Stimulated activated CD4-positive, alpha-beta T cell treated with anti-CD3 and anti-CD28 coated beads, Interleukin-2, amount 100 ng/mL, for 4 hours (primary cell): ENCODE results near the gene COX19.
"Not testable (repeated sequence)": the region's sequence is repeated elsewhere in the genome, so short reads cannot be mapped to it uniquely, and the experiment has no call there.

Experiments
- DNase-seq: peaks from one replicate; pipeline ENCODE4 v3.0.0-alpha.2; 2020; ENCODE audit warnings: low read depth

Gene COX19

GRCh38 chr7:960972-961371 lies 14.4 kb downstream of the COX19 start:
- DNase-seq = not testable (repeated sequence)

DNA sequence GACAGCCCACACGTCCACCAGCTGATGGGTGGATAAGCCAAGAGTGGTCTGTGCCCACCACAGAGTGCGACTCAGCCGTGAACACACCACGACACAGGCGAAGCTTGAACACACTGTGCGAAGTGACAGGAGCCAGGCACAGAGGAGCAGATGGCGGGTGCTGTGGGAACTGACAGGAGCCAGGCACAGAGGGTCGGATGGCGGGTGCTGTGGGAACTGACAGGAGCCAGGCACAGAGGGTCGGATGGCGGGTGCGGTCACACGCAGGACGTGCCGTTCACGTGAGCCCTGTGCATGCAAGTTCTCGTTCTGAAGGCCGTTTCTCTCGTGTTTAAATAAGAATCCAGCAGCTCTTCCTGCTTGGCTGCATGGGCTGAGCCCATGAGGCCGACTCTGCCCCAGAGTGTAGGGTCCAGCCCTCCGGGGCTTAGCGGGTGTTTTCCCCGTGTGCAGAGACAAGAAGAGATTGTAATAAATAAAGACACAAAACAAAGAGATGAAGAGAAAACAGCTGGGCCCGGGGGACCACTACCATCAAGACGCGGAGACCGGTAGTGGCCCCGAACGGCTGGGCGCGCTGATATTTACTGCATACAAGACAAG lies 15.0 kb downstream of the COX19 start:
- DNase-seq = no peak

- DNase-seq = not testable (repeated sequence)
These were observed 15.6 kb downstream of the COX19 start for GRCh38 chr7:959740-960139.

DNA sequence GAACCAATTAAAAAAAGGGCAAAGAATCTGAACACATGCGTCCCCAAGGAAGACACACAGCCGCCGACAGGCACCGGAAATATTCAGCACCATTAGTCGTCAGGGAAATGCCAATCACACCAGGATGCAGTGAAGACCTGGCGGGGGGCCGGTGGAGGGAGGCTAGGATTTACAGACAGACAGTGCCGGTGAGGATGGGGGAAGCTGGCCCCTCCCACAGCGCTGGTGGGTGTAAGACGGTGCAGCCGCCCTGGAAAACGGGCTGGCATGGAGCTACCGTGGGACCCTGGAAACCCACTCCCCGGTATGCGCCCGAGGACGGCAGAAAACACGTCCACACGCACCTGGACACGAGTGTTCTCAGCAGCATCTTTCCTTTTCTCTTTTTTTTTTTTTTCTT lies 16.1 kb downstream of the COX19 start:
- DNase-seq = no peak

DNA sequence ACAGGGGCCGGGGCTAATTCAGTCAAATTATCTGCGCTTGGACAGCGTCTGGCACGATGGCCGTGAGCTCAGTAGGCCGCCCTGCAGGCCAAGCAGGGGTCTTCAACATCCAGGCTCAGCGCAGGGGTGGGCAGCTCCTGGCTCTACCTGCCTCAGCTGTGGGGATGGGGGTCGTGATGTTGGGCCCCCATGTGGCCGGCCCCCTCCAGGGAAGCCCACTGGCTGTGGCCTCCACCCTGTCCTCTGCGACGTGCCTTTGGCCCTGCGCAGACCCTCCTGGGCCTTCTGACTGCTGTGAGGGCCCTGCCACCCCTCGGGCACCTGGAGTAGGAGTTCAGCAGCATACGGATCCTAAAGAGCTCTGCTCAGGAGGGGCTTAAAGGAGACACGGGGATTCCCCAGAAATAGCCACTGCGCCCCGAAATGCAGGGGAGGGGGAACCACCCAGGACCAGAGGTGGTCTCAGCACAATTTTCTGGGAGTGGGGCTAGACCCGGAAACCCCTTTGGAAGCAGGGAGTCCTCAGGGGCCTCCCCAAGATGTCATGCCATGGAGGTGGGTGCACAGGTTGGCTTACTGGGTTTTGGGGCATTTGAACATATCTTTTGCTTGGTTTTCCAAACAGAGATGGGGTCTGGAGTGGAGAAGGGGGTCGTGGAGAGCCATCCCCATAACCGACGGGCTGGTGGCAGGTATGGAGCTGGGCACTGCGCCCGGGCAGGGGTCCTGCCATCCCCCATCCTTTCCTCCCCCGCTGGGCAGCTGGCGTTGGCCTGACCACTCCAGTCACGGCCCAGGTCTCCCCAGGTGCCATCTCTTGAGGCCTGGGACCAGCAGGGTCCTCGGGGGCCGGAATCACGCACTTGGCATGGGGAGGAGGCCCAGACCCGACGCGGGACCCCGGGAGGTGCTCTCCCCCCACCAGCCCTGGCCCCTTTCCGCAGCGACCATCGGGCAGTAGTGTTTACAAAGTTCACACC lies 16.8 kb downstream of the COX19 start:
- no peak for DNase-seq

DNA sequence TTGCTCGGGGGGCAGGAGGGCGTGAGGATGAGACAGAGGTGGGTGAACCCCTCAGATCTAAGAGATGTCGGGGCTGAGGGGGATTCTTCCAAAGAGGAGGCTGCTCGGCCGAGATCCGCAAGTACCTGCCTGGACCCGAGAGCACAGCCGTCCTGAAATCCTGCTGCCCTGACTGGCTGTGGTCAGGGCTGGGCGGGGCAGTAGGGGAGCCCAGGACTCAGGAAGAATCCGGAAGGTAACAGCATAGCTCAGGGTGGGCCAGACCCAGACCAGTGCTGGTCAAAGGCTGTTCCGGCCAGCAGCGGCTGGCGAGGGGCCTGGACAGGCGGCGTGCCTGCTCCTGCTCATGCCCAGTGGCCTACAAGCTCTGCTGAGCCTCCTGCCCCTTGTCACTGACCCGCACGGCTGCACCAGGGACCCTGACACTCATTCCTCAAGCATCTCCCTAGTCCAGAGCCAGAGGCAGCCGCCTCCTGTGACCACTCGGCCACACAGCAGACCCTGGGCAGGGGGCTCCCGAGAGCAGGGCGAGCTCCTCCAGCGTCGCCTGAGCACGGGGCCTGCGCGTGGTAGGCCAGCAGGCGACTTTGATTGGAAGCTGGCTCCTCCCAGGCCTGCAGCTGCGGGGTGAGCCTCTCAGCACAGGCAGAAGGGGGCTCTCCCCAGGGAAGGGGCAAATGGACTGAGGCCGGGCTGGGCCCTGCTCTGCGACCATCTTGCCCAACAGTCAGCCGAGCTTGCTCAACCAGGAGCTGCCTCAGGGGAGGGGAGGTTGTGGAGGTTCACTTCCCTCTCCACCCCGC lies 17.7 kb downstream of the COX19 start:
- DNase-seq = no peak

- DNase-seq = no peak
These were observed 19.3 kb downstream of the COX19 start for GRCh38 chr7:956031-956430.

DNA sequence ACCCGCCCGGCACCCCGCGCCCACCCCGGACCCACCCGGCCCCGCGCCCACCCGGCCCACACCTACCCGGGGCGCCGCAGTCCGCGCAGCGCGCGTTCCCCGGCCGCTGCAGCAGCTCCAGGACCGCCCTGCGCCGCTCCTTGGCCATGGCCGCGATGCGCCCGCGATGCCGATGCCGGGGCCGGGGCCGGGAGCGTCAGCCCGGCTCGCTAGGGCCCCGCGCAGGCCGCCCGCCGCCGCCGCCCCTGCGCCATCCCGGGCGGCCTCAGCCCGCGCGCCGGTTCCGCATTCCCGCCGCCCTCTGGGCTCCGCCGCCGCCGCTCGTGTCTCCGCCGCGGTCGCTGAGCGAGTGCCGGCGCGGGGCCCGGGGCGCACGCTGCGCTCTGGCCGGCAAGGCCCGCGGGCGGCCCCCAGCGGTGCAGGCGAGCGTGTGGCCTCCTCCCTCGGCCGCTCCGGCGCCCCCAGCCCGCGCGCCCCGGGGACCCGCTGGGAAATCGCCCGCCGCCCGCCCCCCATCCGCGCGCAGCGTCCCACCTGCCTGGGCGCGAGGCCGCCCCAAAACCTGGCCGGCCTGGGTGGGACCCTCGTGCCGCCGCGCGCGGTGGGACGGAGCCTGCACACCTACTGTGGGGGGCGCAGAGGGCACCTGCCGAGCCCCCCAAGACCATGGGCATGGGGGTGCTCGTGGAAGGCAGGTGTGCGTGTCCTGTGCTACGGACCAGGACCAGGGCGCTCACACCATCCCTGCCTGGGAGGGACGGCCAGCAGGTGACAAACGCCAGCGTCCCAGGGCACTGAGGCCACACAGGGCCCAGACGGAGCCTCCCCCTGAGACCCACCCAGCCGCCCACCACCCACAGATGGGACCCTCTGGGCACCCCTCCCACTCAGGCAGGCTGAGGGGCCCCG lies 20.8 kb downstream of the COX19 start, which contains the start of gene ADAP1:
Gene ADAP1, minus strand, starts transcription at position 351 of the 909 bp plus-strand sequence. Its CDS starts 203 bp downstream, at position 148.
- DNase-seq = peak; percentile 32

DNA sequence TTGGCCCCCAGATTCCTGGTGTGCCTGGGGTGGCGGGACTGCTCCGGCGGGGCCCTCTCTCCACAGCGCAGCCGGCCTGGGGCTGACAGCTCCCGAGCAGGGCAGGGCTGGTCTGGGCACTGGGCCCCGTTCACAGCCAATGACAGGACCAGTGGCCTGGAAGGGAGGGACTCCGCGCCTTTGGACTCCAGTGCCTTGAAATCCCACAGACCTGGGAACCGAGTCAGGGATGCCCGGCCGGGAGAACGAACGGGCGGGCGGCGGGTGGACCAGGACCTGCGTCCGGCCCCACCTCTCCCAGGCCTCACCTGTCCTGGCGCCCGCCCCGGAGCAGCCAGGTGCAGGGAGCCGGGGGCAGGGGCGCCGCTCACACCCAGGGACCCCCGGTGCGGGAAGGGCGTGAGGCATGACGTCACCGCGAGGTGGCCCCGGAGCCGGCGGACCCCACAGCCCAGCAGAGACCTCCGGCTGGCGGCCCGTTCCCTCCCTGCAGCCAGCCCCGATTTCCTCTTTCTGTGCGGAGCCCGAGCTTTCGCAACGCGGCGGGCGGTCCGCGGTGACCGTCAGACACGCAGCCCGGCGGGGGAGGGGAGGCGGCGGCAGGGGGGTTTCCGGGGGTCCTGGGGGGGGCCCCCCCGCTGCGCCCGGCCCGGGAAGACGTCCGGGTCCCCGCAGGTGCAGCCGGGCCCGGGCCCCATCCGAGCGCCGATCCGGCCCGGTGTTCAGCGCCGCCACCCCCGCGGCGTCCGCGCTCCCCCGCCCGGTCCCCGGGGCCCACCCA lies 21.6 kb downstream of the COX19 start:
- DNase-seq = no peak

DNA sequence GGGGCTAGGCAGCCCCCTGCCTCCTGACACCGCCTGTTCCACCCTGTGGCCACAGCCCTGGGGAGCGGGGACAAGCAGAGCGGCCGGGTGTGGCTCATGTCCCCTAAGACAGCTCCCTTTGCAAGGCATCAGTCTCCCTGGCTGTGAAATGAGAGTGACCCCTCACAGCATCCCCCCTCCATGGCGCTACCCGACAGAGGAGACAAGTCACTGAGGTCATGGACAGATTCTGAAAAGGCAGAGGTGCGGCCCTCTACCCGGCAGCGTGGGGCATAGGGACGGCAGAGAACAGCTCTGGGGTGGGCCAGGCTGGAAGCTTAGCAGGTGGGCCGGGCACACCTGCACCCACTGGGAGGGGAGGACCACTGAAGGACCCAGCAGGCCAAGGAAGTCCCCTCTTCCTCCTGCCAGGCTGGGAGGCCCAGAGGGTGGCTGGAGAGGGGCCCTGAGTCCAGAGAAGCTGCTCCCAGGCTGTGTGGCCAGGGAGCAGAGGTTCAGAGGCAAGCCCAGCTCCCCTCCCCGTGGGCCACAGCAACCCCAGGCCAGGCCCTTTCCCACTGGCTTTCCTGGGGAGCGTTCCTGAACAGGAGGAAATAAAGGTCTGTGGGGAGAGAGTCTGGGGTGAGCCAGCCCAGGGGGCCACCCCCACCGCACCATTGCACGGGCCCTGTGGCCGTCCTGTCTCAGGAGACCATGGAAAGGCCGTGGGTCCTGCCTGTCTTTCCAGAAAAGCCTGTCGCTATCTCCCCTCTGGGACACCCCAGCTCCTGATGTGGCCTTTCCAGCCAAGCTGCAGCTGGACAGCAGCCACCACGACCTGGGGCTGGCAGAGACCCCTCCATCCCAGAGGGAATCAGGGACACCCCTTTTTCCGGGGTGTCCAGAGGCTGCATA lies 22.6 kb downstream of the COX19 start:
- no peak for DNase-seq

DNA sequence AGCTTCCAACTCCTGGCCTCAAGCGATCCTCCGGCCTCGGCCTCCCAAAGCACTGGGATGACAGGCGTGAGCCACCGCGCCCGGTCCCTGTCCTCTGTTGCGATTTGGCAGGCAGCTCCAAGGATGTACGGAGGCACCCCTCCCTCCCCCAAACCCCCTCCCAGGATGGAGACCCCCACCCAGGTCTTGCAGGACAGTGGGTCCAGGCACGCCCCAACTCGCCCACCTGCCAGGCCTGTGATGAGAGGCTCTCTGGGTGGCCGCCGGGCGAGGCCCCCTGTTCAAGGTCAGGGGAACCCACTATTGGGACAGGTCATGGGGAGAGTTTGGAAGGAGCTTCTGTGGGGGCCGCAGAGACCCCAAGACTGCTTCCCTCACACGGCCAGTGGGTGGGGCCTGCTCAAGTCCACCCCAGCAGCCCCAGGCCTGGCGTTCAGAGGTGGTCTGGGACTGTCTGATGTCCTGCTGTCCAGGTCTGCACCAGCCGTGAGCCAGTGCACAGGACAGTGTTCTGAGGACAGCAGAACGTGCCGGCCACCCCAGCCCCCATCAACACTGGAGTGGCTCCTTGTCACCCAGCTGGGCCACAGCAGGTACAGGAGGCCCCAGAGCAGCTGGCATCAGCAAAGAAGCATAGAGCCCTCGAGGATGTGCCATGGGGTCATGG lies 23.3 kb downstream of the COX19 start:
- no peak for DNase-seq

DNA sequence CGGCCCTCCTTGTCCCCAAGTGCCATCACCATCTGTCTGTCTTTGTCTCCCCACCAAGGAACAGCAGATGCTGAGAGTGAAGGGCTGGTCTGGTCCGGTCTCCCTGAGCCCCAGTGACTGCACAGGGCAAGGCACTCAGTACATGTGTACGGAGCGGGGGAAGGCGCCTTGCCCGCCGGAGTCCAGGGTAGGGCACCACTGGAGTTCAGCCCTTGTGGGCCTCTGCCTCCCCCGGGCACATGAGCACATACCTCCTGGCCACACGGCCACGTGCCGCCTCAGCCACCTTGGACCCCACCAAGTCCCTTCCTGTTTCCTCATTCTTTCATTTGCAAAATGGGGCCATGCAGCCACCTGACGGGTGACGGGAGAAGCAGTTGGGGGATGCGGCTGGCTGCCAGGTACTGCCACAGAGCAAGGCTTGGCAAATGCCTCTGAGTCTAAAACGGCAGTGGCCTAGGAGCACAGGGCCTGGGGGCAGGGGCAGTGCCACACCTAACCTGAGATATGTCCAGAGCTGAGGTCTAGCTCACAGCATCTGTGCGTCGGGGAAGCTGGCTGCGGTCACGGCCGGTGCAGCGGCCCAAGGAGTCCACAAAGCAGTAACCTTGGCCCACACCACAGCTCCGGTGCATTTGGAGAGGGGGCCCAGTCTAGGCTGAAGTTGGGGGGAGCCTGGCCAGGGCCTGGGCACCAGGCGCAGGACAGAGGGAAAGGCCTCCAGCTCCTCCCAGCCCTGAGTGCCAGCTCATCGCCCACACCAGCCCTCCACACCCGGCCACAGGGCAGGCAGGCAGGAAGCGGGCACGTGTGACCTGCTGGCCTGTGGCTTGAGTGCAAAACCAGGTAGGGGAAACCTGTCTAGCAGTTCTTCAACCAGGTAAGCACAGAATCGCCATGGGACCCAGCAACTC lies 26.1 kb downstream of the COX19 start:
- no peak for DNase-seq

GRCh38 chr7:947391-948210 lies 27.7 kb downstream of the COX19 start:
- DNase-seq = no peak

GRCh38 chr7:946256-946996 lies 28.9 kb downstream of the COX19 start:
- no peak for DNase-seq

DNA sequence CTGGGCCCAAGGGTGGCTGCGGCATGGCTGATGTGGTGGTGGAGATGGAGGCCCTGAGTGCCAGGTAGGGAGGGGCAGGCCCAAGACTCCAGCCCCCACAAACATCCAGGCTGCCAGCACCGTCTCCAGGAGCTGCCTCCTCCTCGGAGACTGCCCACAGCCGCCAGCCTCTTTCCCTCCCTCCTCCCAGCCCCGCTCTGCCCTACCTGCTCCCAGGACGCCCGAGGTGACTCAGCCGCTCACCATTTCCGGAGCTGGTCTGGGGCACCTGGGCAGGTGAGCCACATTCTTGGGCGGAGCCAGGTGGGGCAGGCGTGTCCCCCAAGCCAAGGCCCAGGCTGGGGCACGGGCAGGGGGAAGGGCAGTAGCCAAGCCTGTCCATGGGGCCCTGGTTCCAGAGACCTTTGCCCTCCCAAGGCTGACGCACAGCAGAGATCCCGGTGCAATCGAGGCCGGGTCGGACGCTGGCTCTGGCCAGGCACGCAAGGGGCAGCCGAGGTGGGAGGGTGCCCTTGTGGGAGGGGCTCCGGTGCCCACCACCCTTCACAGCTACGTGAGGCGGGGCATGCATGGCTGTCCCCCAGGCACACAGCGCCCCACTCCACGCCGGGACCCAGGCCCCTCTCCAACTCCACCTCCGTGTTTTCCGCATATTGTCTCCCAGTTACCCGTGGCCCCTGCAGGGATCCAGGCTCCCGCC lies 29.6 kb downstream of the COX19 start:
- no peak for DNase-seq

DNA sequence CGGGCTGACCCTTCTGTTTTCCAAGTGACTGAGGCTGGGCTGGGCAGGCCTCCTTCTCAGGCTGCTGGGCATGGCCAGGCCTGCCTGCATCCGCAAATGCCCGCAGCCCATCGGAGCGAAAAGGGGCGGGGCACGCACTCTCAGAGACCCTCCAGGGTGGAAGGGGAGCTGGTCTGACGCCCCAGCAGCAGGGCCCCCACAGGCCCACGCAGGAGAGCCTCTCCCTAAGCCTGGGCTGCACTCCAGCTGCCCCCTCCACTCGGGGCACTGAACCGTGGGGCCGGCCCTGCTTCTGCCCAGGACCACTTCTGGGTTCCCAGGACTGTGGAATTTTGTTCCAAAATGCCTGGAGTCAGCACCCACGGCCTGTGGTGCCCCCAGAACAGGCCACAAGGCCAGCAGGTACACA lies 30.2 kb downstream of the COX19 start:
- no peak for DNase-seq
